SK-N-MC (cell line): ENCODE results near the gene MLF1.

ENCODE experiments used
- DNase-seq: peaks from one replicate; pipeline ENCODE4 v3.0.0-alpha.2; 2011; ENCODE audit warnings: low read depth, low spot score
- H3K27ac ChIP-seq: fragments of 200-600 bp; sonication (generic); 2 replicates; pipeline ENCODE4 v1.5.1; 2016; ENCODE audit warnings: mixed run types
- H3K36me3 ChIP-seq: fragments of 200-600 bp; sonication (generic); 2 replicates; pipeline ENCODE4 v1.6.1; 2017; ENCODE audit warnings: antibody characterized with exemption, low read length, mixed read lengths; ENCODE audit not compliant: insufficient read depth
- H3K4me3 ChIP-seq: fragments of 200-600 bp; sonication (generic); 2 replicates; pipeline ENCODE4 v1.5.1; 2016
- H3K9ac ChIP-seq: fragments of 200-600 bp; sonication (generic); 2 replicates; pipeline ENCODE4 v1.8.0; 2017; ENCODE audit warnings: mixed run types, mixed read lengths; ENCODE audit not compliant: insufficient read length
- H3K9me3 ChIP-seq: fragments of 200-600 bp; sonication (generic); 2 replicates; pipeline ENCODE4 v1.6.1; 2017; ENCODE audit warnings: low read depth, mild to moderate bottlenecking, antibody characterized with exemption, low read length, moderate library complexity, mixed read lengths
- EZH2 ChIP-seq: fragments of 200-600 bp; sonication (generic); IDR thresholded peaks from one replicate; pipeline ENCODE4 v1.6.1; 2017; ENCODE audit warnings: antibody characterized with exemption
- FOXP2 ChIP-seq: optimal IDR thresholded peaks from 2 replicates; pipeline ENCODE3; 2011; ENCODE audit warnings: mild to moderate bottlenecking, moderate library complexity; ENCODE audit not compliant: insufficient read depth; ENCODE audit errors: extremely low read length, control extremely low read depth
- POLR2AphosphoS5 ChIP-seq: IDR thresholded peaks from 2 replicates; pipeline ENCODE4 v1.6.1; 2012; ENCODE audit warnings: mild to moderate bottlenecking, low read depth, low read length, borderline replicate concordance

MLF1 gene

DNA sequence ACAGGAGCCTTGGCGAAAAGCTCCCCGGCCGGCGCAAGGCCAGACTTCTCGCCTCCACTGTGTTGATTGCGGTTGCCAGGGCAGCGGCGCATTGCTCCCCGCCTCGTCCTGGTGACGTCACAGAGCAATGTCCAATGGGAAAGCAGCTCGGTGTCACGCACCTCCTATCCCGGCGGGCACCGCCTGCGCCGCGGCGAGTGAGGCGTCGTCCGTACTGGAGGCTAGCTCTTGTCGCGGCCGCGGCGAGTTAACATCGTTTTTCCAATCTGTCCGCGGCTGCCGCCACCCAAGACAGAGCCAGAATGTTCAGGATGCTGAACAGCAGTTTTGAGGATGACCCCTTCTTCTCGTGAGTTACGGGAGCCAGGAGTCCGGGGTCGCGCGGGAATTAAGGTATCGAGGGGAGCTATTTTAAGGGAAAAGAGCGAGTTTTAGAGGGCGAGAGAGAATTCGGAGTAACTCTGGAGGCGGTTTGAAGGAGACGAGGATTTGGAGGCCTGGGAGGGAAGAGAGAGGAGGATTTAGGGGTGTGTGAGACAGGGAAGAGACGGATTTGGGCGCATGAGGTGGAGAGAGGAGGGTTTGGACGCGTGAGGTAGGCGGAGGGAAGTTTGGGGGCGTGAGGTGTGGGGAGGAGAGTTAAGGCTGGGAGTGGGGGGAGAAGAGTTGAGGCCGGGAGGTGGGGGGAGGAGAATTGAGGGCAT, at the start of gene MLF1:
Gene MLF1, plus strand, starts transcription at position 196 of the 704 bp plus-strand sequence. Its CDS starts 107 bp downstream, at position 303.
- Histone ChIP-seq H3K4me3 (peak within 1 kb of the TSS; percentile 100), H3K9ac (peak within 1 kb of the TSS; percentile 83), H3K27ac (no peak within 1 kb of the TSS), H3K9me3 (no peaks in the 10 kb centered on the region), H3K36me3 (no peaks in the 10 kb centered on the region)
- TF ChIP-seq EZH2 (no peak), FOXP2 (no peak), POLR2AphosphoS5 (peak; percentile 82)
- DNase-seq, result peak; percentile 65

DNA sequence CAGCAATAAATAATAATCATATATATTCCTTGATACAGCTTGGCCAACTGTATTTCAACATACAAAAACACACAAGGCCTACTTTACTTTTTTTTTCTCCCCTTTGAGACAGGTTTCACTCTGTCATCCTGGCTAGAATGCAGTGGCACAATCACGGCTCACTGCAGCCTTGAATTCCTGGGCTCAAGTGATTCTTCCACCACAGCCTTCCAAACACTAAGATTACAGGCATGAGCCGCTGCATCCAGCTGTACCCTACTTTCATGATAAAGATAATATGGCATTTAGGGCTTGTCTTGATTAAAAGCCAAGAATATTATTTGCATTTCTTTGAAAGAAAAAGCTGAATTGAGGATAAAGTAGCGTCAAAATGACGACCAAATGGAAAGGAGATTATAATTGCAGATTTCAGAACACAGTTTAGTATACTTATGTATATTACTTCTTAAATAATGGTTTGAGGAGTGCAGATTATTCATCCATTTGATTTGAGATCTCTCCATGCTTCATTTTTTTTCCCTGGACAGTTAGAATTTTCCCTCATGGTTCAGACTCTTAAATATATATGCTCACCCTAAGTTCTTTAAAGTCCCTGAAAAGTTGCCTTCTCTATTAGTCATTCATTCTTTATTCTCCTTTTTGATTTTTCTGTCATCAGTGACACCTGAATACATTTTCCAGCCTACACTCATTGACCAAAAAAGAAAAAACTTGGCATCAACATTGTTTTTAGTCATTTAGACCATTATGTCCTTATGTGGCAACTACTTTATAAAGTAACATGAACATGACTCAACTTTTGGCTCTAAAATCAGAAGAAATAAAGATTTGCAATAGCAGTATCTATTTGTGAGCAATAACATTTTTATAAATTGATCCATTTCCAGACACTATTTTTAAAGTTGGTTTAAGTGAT, 48.5 kb upstream of the MLF1 start:
- TF ChIP-seq EZH2 (no peak), POLR2AphosphoS5 (no peak)

DNA sequence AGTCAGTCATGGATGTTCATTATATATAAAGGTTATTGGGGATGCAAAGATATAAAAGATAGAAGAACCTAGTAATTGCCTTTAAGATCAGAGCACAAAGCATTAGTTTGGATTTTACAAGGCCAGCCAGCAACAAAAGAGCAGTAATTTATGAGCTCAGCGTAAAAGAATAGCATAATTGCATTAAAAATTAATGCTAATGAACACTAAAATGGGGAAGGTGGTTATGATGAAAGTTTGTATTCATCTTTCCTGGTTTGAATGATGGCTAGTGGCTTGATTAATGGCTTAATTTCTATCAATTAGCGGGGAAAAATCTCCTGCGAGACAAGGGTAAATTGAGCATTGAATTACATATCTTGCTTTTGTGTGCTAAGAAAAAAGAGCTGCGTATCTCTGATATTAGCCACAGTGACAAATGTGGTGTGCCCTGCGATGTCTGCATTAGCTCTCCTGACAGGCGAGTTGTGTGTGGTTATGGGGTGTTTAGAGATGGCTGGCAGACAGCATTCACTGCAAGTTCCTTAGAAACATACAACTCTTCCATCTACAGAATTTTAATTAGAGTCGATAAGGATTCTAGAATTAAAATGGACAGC, 42.8 kb upstream of the MLF1 start:
- H3K4me3 ChIP-seq, result no peak overlapping the region
- H3K36me3 ChIP-seq, result no peaks in the 10 kb centered on the region
- DNase-seq, result no peak
- TF ChIP-seq POLR2AphosphoS5 (no peak), EZH2 (no peak), FOXP2 (no peak)
- H3K9ac ChIP-seq, result no peak overlapping the region
- H3K27ac ChIP-seq, result no peak overlapping the region
- H3K9me3 ChIP-seq, result no peaks in the 10 kb centered on the region

More for the DNA sequence above, 48.5 kb upstream of the MLF1 start:
- H3K9me3 ChIP-seq, result no peaks in the 10 kb centered on the region
- no peak overlapping the region for H3K27ac ChIP-seq
- H3K9ac ChIP-seq, result no peak overlapping the region
- H3K4me3 ChIP-seq, result no peak overlapping the region
- H3K36me3 ChIP-seq, result no peaks in the 10 kb centered on the region
- DNase-seq, result no peak

GRCh38 chr3:158531334-158531733, 39.7 kb upstream of the MLF1 start:
- TF ChIP-seq EZH2 (no peak), FOXP2 (no peak), POLR2AphosphoS5 (no peak)
- H3K36me3 ChIP-seq, result no peaks in the 10 kb centered on the region
- H3K27ac ChIP-seq, result no peak overlapping the region
- H3K9me3 ChIP-seq, result no peaks in the 10 kb centered on the region
- DNase-seq, result no peak
- no peak overlapping the region for H3K9ac ChIP-seq
- H3K4me3 ChIP-seq, result no peak overlapping the region

DNA sequence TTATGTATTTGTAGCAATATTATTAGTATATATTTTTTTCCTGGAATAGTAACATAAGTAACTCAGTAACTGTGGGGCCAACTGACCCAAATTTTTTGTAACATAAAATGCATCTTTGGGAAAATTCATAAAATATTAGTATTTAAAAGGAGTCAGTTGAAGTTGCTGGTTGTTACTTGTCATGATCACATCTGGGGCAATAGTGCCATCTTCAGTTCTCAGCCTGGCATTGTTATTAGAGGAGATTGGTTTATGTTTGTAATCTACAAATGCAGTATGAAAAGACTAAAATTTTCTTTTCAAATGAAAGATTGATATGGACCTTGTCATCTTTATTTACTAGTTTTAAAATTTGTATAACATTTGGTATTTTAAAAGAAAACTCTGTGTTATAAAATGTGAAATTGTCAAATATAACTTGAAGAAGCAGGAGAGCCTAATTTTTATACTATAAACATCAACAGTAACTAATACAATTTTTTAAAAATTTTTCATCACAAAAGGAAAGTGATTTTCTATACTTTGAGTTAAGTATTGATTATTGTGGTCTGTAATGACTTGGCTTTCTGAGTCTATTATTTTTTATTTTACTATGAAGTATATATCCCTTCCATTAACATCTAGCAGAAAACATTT, 38.8 kb upstream of the MLF1 start:
- H3K9ac ChIP-seq, result no peak overlapping the region
- TF ChIP-seq FOXP2 (no peak), POLR2AphosphoS5 (no peak), EZH2 (no peak)
- no peaks in the 10 kb centered on the region for H3K9me3 ChIP-seq
- peak; percentile 10 for DNase-seq
- H3K4me3 ChIP-seq, result no peak overlapping the region
- no peak overlapping the region for H3K27ac ChIP-seq
- no peaks in the 10 kb centered on the region for H3K36me3 ChIP-seq

GRCh38 chr3:158535918-158536317, 35.1 kb upstream of the MLF1 start:
- Histone ChIP-seq H3K9ac (no peak overlapping the region), H3K9me3 (no peaks in the 10 kb centered on the region)
- TF ChIP-seq EZH2 (no peak), FOXP2 (no peak), POLR2AphosphoS5 (no peak)

DNA sequence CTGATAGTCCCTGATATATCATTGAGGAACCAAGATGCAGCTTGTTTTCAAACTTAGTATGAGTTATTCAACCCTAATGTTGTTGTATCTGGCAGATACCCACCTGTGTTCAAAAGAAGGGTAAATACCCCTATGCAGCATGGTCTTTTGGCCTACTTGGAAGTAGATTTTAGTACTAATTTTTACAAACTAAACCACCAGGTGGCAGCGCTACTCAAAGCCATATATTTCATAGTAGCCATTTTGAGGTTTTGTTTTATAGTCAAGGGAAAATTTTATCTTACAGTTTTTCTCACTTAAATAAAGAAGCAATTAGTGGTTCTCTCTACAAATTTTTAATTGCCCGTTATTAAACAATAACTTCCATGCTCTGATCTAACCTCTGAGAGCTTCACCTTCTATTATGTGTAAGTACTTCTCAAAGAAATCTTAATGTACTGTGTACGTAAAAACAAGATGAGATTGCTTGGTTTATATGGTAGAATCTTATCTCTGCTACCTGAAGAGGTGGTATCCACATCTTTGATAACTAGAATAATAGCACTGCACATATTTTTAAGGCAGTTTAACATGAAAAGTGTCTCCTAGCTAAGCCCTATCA, 31.5 kb upstream of the MLF1 start:
- DNase-seq, result peak; percentile 74
- TF ChIP-seq EZH2 (no peak), FOXP2 (no peak)
- Histone ChIP-seq H3K27ac (no peak overlapping the region), H3K9me3 (no peaks in the 10 kb centered on the region), H3K9ac (peak overlapping the region; percentile 8), H3K36me3 (no peaks in the 10 kb centered on the region), H3K4me3 (no peak overlapping the region)

More at GRCh38 chr3:158535918-158536317, 35.1 kb upstream of the MLF1 start:
- no peak for DNase-seq
- Histone ChIP-seq H3K27ac (no peak overlapping the region), H3K36me3 (no peaks in the 10 kb centered on the region), H3K4me3 (no peak overlapping the region)
